DMS53 treated with DMSO at 0.1 percent for 48 hours (cell line): ENCODE data around the gene SP1.
"Not testable (repeated sequence)": the region's sequence is repeated elsewhere in the genome, so short reads cannot be mapped to it uniquely, and the experiment has no call there.

Experiments used
- DNase-seq: peaks from one replicate; lab custom pipeline; 2025; ENCODE audit not compliant: unreplicated experiment; lab: John Stamatoyannopoulos, UW

Gene SP1

DNA sequence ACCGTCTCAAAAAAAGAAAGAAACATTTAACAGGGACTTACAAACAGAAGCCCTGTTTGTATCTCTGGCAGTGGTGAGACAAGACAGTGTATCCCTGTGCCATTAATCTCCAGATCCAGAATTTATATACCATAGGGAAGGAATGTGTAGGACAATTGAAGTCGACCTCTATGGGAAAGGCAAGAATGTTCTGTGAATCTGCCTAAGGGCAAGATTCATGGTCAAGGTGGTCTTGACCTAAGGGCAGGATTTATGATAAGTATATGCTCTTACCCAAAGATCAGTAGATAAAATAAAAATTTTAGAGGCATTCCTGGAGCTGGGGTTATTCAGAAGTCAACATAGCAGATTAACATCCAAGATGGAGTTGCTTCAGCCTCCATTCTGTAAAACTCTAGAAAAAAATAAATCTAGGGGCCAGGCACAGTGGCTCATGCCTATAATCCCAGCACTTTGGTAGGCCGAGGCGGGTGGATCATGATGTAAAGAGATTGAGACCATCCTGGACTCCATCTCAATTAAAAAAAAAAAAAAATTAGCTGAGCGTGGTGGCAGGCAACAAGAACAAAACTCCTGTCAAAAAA, 21.0 kb upstream of the SP1 start:
- no peak for DNase-seq

DNA sequence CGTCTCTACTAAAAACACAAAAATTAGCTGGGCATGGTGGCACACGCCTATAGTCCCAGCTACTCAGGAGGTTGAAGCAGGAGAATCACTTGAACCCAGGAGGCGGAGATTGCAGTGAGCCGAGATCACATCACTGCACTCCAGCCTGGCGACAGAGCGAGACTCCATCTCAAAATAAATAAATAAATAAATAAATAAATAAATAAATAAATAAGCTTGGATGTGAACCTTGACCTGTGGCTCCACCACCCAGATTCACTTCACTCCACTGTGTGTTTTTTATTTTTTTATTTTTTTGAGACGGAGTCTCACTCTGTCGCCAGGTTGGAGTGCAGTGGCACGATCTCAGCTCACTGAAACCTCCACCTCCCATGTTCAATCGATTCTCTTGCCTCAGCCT, 18.3 kb upstream of the SP1 start:
- DNase-seq: not testable (repeated sequence)

DNA sequence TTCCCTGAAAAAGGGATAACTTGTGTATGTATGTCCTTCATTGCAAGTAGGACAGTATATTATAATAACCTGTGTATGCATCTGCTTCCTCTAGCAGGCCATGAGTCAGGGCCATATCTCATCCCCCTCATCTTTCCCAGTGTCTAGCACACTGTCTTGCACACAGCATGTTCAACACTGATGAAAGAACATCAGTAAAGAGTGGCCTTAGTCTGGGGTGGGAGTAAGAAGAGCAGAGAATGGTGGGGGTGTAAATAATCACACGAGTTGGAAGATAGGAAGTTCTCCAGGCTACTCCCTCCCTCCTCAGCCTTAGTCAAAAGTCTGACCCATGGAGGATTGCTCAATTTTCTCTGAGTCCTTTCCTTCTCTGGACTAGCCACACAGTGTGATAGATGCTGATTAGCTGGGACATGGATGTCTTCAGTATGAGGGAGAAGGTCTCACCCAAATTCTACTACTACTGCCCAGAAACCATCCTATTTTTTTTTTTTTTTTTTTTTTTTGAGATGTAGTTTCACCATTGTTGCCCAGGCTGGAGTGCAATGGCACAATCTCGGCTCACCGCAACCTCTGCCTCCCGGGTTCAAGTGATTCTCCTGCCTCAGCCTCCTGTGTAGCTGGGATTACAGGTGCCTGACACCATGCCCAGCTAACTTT, 14.6 kb upstream of the SP1 start:
- no peak for DNase-seq

DNA sequence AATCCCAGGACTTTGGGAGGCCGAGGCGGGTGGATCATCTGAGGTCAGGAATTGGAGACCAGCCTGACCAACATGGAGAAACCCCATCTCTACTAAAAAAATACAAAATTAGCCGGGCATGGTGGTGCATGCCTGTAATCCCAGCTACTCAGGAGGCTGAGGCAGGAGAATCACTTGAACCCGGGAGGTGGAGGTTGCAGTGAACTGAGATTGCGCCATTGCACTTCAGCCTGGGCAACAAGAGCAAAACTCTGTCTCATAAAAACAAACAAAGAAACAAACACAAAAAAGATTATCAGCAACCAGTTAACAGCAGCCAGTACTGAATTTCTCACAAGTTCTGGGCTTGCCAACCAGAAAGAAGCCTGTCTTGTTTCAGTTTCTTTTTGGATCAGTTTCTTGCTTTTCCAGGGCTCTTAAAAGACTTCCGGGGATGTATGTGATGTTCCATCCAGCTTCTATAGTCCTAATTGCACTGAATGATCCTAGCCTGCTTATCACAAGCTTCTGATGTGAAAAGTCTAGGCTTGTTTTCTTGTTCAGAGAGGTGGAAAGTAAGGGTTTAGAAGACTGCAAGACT, 6.3 kb upstream of the SP1 start:
- DNase-seq: not testable (repeated sequence)

DNA sequence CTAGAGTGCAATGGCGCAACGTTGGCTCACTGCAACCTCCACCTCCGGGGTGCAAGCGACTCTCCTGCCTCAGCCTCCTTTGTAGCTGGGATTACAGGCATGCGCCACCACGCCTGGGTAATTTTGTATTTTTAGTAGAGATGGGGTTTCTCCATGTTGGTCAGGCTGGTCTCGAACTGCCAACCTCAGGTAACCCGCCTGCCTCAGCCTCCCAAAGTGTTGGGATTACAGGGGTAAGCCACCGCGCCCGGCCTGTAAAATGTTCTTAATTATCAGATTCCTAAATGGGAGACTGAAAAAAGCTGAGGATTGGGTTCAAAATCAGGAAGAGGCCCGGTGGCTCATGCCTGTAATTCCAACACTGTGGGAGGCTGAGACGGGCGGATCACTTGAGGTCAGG, 5.7 kb upstream of the SP1 start:
- not testable (repeated sequence) for DNase-seq

DNA sequence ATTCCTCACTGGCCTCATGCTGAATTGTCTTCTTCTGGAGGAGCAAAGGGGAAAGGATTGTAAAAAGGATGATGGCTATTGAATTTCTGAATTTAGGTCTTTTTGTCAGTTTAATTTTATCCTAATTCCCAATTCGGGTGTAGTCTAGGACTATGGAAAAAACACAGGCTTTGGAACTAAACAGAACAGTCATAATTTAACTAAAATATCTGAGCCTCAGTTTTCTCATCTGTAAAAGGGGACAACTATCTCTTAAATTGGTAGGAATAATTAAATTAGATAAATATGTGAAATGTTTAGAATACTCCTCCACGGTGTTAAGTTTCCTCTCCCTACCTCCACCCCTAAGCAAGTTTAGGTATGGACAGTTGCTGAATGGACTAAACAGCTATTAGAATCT, 3.2 kb upstream of the SP1 start:
- no peak for DNase-seq

DNA sequence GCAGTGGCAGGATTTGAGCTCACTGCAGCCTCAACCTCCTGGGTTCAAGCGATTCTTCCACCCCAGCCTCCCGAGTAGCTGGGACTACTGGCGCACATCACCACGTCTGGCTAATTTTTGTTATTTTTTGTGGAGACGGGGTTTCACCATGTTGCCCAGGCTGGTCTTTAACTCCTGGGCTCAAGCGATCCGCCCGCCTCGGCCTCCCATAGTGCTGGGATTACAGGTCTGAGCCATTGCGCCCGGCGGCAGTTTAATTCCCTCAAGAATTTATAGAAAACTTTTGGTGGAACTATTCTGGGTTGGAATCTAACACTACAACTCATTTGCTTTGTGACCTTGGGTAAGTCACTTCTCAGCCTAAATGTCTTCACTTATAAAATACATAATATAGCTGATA, 1.8 kb upstream of the SP1 start:
- no peak for DNase-seq

DNA sequence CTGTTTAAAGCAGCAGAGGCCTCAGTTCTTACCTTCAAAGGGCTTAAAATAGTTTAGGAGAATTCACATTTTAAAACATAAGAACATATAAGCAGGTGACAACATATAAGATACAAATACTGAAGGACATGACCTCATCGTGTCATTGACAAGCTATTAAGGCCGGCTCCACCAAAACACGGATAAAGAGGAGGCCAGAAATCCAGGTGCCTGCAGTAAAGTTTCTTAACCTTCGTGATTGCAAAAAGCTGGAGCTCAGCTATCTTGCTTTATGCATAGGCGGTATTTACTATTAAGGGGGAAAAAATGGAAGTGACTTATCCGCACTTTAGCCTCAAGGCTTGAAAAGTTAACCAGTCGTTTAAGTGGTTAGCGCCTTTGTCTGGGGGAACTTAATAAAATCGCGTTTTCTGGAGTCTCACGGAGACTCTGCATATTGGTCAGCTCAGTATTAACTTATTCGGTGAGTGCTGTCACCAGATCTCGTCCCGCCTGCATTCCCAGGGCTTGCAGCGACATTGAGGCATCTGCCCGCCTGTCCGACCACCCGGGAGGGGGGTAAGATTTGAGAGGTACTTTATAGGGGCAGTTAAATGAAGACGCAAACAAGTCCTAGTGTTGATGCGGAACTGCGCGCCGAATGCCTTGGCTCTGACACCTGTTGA, 1.1 kb upstream of the SP1 start:
- peak; percentile 50 for DNase-seq

DNA sequence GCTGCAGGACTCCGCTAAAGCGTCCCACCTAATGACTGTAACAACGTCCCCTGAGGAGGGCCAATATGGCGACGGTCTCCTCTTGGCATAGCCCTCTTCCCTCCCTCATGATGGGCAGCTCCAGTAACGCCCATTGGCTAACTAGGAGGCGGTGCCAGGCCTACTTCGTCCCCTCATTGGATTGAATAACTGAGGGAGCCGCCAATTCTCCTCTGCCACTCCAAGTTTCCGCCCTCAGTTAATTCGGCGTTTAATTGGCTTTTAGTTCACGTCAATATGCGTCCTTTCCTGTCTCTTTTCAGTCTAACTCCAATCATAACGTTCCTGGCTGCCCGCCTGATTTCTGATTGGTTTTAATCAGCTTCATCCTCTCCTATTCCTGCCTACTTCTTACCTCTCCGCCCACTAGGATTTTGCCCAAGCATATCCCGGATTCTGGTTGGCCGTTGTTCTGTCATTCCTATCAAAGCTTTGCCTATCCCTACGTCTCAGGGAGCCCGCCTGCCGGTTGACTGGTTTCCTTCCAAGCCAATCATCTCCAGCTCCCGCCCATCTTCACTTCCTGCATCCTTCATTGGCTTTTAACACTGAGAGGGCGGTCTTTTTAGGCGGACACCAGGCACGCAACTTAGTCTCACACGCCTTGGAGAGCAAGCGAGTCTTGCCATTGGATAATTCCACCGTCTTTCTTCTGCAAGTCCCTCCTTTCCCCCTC, 430 bp upstream of the SP1 start:
- DNase-seq: peak; percentile 100

DNA sequence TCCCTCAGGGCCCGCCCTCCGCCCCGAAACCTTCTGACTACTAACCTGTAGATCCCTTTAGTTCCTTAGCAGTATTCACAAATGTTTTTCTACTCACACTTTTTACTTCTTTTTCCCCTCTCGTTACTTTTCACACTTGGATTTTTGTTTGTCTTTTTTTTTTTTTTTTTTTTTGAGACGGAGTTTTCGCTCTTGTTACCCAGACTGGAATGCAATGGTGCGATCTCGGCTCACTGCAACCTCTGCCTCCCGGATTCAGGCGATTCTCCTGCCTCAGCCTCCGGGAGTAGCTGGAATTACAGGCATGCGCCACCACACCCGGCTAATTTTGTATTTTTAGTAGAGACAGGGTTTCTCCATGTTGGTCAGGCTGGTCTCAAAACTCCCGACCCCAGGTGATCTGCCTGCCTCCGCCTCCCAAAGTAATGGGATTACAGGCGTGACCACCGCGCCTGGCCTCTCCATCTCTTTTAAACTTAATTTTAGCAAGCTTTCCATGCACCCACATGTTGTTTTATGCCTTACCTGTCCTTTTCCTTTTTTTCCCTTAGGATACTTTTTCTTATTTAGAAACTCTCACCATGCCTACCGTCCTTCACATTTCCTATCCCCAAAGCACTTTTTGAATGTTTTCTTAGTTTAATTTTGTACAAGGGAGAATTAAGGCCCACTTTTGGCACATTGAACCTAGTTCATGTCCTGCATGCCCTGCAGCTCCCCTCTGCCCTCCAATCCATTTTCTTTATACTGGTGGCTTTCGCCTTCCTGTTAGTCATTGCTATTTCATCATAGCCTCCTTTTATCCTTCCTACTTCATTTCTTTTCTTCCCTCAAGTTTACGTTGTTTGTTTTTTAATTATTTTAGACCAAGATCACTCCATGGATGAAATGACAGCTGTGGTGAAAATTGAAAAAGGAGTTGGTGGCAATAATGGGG, 1.1 kb downstream of the SP1 start:
- DNase-seq: no peak

DNA sequence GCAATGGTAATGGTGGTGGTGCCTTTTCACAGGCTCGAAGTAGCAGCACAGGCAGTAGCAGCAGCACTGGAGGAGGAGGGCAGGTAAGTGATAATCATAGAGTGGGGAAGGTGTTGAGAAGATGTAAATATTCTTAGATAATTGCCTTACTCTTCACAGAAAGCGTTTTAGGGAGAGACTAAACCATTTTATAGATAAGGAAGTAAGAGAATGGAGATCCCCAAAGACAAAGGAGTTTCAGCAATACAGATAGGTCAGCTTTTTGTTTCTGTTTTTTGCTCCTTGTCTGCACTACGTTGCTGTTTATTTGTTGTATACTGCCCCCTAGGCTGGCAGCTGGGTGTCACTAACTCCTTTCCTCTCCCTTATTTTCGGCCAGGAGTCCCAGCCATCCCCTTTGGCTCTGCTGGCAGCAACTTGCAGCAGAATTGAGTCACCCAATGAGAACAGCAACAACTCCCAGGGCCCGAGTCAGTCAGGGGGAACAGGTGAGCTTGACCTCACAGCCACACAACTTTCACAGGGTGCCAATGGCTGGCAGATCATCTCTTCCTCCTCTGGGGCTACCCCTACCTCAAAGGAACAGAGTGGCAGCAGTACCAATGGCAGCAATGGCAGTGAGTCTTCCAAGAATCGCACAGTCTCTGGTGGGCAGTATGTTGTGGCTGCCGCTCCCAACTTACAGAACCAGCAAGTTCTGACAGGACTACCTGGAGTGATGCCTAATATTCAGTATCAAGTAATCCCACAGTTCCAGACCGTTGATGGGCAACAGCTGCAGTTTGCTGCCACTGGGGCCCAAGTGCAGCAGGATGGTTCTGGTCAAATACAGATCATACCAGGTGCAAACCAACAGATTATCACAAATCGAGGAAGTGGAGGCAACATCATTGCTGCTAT, 2.0 kb downstream of the SP1 start:
- DNase-seq: no peak

DNA sequence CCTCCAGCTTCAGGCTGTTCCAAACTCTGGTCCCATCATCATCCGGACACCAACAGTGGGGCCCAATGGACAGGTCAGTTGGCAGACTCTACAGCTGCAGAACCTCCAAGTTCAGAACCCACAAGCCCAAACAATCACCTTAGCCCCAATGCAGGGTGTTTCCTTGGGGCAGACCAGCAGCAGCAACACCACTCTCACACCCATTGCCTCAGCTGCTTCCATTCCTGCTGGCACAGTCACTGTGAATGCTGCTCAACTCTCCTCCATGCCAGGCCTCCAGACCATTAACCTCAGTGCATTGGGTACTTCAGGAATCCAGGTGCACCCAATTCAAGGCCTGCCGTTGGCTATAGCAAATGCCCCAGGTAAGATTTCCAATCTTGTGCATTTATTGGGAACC, 3.3 kb downstream of the SP1 start:
- DNase-seq: no peak

DNA sequence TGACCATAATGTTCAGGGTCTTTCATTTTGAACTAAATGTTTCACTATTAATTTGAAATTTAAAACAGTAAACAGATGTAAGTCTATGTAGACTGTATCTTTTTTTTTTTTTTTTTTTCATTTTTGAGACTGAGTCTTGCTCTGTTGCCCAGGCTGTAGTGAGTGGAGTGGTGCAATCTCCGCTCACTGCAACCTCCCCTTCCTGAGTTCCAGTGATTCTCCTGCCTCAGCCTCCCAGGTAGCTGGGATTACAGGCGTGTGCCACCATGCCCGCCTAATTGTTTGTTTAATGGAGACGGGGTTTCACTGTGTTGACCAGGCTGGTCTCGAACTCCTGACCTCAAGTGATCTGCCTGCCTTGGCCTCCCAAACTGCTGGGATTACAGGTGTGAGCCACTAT, 6.4 kb downstream of the SP1 start:
- not testable (repeated sequence) for DNase-seq

DNA sequence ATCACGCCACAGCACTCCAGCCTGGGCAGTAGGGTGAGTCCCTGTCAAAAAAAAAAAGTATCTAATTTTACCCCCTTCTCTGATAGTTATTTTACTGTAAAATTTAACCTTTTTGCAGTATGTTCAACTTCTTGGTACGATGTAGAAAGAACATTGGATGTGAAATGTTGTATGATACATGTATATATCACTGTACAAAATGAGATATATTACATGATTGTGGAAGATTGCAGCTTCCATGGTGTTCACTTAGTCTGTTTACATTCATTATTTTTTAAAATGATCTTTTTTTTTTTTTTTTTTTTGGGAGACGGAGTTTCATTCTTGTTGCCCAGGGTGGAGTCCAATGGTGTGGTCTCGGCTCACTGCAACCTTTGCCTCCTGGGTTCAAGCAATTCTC, 9.0 kb downstream of the SP1 start:
- DNase-seq: no peak

DNA sequence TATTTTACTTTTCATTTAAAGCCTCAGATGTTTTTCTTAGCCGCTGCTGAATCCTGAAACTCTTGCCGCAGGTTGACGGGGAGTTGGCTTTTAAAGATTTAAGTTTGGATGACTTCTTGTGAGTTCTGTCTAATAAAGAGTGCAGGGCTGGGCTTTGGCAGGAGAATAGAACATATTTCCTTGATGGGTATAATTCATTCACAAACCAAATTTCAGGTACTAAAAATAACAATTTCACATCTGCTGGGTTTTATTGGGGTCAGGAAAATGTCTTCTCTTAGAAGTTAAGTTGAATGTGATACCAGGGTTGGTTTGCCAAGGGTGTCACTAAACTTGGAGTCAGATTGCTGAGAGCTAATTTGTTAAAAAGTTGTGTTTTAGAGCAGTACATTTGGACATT, 9.7 kb downstream of the SP1 start:
- no peak for DNase-seq

DNA sequence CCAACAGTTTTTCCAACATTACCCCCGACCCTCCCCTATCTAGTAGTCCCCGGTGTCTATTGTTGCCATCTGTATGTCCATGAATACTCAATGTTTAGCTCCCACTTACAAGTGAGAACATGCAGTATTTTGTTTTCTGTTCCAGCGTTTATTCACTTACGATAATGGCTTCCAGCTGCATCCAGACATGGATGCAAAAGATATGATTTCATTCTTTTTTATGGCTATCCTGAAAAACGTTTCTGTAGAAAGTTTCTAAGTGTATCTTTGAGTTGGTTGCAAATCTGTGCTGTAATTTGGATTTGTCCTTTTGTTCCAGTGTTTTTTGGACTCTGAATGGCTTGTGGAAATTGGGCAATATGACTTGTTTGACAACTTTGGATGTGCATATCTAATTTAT, 11.7 kb downstream of the SP1 start:
- no peak for DNase-seq

DNA sequence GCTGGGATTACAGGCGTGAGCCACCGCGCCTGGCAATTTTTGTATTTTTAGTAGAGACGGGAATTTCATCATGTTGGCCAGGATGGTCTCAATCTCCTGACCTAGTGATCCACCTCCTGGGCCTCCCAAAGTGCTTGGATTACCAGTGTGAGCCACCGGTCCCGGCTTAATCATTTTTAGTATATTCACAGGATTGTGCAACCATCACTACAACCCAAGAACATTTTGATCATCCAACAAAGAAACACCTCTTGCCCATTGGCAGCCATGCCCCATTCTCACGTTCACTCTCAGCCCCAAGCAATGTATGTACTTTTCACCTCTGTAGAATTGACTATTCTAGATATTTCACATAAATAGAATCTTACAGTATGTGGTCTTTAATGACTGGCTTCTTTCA, 19.9 kb downstream of the SP1 start:
- no peak for DNase-seq

DNA sequence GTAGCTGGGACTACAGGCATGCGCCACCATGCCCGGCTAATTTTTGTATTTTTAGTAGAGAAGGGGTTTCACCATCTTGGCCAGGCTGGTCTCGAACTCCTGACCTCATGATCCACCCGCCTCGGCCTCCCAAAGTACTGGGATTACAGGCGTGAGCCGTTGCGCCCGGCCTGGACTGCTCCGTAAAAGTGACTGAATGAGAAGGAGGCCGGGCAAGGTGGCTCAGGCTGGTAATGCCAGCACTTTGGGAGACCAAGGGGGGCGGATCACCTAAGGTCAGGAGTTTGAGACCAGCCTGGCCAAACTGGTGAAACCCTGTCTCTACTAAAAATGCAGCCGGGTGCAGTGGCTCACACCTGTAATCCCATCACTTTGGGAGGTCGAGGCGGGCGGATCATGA, 22.4 kb downstream of the SP1 start:
- not testable (repeated sequence) for DNase-seq

DNA sequence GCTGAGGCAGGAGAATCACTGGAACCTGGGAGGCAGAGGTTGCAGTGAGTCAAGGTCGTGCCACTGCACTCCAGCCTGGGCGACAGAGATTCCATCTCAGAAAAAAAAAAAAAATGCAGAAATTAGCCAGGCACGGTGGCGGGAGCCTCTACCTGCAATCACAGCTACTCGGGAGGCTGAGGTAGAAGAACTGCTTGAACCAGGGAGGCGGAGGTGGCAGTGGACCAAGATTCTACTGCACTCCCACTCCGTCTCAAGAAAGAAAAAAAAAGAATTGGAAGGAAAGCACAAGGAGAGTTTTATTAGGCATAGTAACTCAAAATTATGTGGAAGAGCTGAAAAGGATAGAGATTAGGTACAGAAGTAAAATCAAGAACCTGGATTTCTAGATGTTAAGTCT, 22.9 kb downstream of the SP1 start:
- DNase-seq: no peak

DNA sequence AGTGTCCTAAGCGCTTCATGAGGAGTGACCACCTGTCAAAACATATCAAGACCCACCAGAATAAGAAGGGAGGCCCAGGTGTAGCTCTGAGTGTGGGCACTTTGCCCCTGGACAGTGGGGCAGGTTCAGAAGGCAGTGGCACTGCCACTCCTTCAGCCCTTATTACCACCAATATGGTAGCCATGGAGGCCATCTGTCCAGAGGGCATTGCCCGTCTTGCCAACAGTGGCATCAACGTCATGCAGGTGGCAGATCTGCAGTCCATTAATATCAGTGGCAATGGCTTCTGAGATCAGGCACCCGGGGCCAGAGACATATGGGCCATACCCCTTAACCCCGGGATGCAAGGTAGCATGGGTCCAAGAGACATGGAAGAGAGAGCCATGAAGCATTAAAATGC, 31.0 kb downstream of the SP1 start:
- no peak for DNase-seq
